Endothelial cell of umbilical vein (primary cell): ENCODE results near the gene PCDHB10.

Experiments used
- EZH2 ChIP-seq: IDR thresholded peaks from 2 replicates; pipeline ENCODE4 v1.6.1; 2012; ENCODE audit warnings: borderline replicate concordance, low read depth, mild to moderate bottlenecking, moderate library complexity, low read length, inconsistent platforms; ENCODE audit not compliant: severe bottlenecking
- GATA2 ChIP-seq: IDR thresholded peaks from 2 replicates; pipeline ENCODE4 v1.7.0; 2011; ENCODE audit warnings: low read depth, mild to moderate bottlenecking, moderate library complexity, mixed read lengths, low read length; ENCODE audit not compliant: insufficient read length, insufficient read depth
- JUN ChIP-seq: IDR thresholded peaks from 2 replicates; pipeline ENCODE4 v1.6.1; 2011; ENCODE audit warnings: borderline replicate concordance, low read depth; ENCODE audit not compliant: insufficient read length, insufficient read depth
- MYC ChIP-seq: IDR thresholded peaks from one replicate; pipeline ENCODE4 v1.6.1; 2011; ENCODE audit warnings: mild to moderate bottlenecking, low read depth, low read length
- POLR2A ChIP-seq: IDR thresholded peaks from 2 replicates; pipeline ENCODE4 v1.6.1; 2012; ENCODE audit warnings: low read depth, mild to moderate bottlenecking, control low read depth, low read length
- POLR2AphosphoS5 ChIP-seq: IDR thresholded peaks from 2 replicates; pipeline ENCODE4 v1.6.1; 2012; ENCODE audit warnings: low read depth, mild to moderate bottlenecking, control low read depth, low read length, moderate library complexity; ENCODE audit not compliant: insufficient read depth
- TF ChIP-seq, protein P1 (sequence below), 2 donors: IDR thresholded peaks; 1 replicate in 1 of 2; 2 replicates in 1 of 2; pipeline ENCODE4 v1.5.1; 2011; ENCODE audit warnings: low read length in 2 of 2, mild to moderate bottlenecking in 2 of 2, moderate library complexity in 2 of 2, control low read depth in 1 of 2, inconsistent platforms in 1 of 2, low read depth in 1 of 2; ENCODE audit not compliant: insufficient read depth in 1 of 2; ENCODE audit errors: extremely low read depth in 1 of 2
- TF ChIP-seq, protein P2 (sequence below): IDR thresholded peaks from 2 replicates; pipeline ENCODE4 v1.6.1; 2011; ENCODE audit not compliant: insufficient read depth, insufficient read length

DNA sequence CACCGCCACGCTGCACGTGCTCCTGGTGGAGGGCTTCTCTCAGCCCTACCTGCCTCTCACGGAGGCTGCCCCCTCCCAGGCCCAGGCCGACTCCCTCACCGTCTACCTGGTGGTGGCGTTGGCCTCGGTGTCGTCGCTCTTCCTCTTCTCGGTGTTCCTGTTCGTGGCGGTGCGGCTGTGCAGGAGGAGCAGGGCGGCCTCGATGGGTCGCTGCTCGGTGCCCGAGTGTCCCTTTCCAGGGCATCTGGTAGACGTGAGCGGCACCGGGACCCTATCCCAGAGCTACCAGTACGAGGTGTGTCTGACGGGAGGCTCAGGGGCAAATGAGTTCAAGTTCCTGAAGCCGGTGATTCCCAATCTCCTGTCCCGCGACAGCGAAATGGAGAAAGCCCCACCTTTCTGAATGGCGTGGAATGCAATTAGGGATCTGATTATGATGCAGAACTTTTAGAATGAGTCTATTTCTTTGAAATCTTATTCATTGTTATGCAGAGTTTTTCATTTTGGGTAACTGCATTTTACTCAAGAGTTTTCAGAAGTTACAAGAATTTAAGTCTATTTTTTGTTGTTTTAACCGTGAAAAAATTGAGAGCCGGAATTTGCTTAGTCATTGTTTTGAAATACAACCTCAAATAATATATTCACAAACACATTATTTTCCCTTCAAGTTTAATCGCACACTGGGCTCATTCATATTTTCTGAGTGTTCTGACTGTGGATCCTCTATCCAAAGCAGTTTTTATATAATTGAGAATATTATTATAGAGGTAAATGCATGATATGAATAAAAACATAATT is 44.6 kb downstream of the PCDHB10 start:
- TF ChIP-seq, protein P1, sequence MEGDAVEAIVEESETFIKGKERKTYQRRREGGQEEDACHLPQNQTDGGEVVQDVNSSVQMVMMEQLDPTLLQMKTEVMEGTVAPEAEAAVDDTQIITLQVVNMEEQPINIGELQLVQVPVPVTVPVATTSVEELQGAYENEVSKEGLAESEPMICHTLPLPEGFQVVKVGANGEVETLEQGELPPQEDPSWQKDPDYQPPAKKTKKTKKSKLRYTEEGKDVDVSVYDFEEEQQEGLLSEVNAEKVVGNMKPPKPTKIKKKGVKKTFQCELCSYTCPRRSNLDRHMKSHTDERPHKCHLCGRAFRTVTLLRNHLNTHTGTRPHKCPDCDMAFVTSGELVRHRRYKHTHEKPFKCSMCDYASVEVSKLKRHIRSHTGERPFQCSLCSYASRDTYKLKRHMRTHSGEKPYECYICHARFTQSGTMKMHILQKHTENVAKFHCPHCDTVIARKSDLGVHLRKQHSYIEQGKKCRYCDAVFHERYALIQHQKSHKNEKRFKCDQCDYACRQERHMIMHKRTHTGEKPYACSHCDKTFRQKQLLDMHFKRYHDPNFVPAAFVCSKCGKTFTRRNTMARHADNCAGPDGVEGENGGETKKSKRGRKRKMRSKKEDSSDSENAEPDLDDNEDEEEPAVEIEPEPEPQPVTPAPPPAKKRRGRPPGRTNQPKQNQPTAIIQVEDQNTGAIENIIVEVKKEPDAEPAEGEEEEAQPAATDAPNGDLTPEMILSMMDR (IDR thresholded peaks at IDR 0.05; ENCODE audit: extremely low read depth in 1 of 2, insufficient read depth in 1 of 2, low read depth in 1 of 2, low read length in 2 of 2) = no peak
- TF ChIP-seq EZH2 = no peak
- TF ChIP-seq, protein P2, sequence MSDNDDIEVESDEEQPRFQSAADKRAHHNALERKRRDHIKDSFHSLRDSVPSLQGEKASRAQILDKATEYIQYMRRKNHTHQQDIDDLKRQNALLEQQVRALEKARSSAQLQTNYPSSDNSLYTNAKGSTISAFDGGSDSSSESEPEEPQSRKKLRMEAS = no peak
- no peak for TF ChIP-seq POLR2A
- TF ChIP-seq POLR2AphosphoS5 = no peak
- TF ChIP-seq MYC = no peak
- no peak for TF ChIP-seq GATA2
- no peak for TF ChIP-seq JUN
